ENCODE data around the gene CHRDL1. TPM values are rescaled to one million over a fixed set of nuclear protein-coding genes. Genes with fewer than 3 reads are reported as not detected.

CHRDL1 gene
- polyA plus RNA-seq, 1 of the 3 experiments (the other 2 are of a cell fraction) = 0.64 TPM

DNA sequence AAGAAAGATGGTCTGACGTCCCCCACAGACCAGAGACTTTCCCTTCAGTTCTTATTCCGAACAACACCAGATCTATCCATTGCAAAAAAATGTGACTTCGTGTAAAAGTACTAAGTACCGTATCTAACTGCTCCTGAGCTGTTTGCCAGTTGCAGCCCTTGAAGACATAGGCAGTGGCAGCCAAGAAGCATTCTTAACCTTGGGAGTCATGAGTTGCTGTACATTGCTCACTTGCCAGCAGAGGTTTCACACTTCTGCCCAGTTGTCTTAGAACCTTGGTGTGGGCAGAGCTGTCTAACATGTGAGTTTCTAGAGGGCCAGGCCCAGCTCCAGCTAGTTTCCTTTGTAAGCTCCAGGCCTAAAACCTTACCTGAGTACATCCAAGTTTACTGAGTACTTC, 10.5 kb upstream of the CHRDL1 start (continued):
- TF ChIP-seq RFX5 (IDR thresholded peaks at IDR 0.05; ENCODE audit: low read length) (no peak), POLR2AphosphoS5 (IDR thresholded peaks at IDR 0.05; ENCODE audit: low read depth, low read length) (no peak), SMC3 (IDR thresholded peaks at IDR 0.05; ENCODE audit: low read depth, low read length) (no peak), MAX (IDR thresholded peaks at IDR 0.05; ENCODE audit: low read depth) (no peak), RAD21 (IDR thresholded peaks at IDR 0.05; ENCODE audit: low read length) (no peak), ZBTB33 (IDR thresholded peaks at IDR 0.05; ENCODE audit: borderline replicate concordance, low read depth) (no peak), NFIC (IDR thresholded peaks at IDR 0.05; ENCODE audit: borderline replicate concordance) (no peak), EP300 (IDR thresholded peaks at IDR 0.05; ENCODE audit: borderline replicate concordance in 1 of 2, low read depth in 1 of 2, low read length in 1 of 2) (no peak), GABPA (IDR thresholded peaks at IDR 0.05; ENCODE audit: low read depth) (no peak), RXRA (IDR thresholded peaks at IDR 0.05; ENCODE audit: borderline replicate concordance, low read depth) (no peak), CHD2 (IDR thresholded peaks at IDR 0.05; ENCODE audit: low read length, partially characterized antibody) (no peak)

- CTCF ChIA-PET = interaction anchor here (1.0 kb wide), 1 partner anchor 9 kb away, joined by 3 read pairs; no protein-coding TSS in a partner anchor
- H4K20me1 ChIP-seq (ENCODE audit: insufficient read depth) = no peaks in the 10 kb centered on the region
- H3K4me3 ChIP-seq (ENCODE audit: low read depth in 2 of 2, low read length in 1 of 2) = no peak overlapping the region
- H3K4me1 ChIP-seq (ENCODE audit: control insufficient read depth in 1 of 2, insufficient read depth in 2 of 2, low read depth in 1 of 2, low read length in 1 of 2) = no peaks in the 10 kb centered on the region
- H3F3A ChIP-seq (replicated peaks; ENCODE audit: insufficient read depth) = no peaks in the 10 kb centered on the region
- no peaks in the 10 kb centered on the region for H3K36me3 ChIP-seq (replicated peaks in 1 of 2; ENCODE audit: control insufficient read depth in 1 of 2, insufficient read depth in 2 of 2, low read length in 1 of 2)
- H3K27me3 ChIP-seq (ENCODE audit: insufficient read depth) = no peaks in the 10 kb centered on the region; the same call in 1 of the 2 replicates
- no peaks in the 10 kb centered on the region for H3K9me2 ChIP-seq
- H3K79me2 ChIP-seq (ENCODE audit: insufficient read depth) = no peaks in the 10 kb centered on the region
- H3K4me2 ChIP-seq = no peak overlapping the region
- no peak overlapping the region for H3K27ac ChIP-seq (ENCODE audit: low read depth in 2 of 2, low read length in 1 of 2)
- no peak for DNase-seq
- TF ChIP-seq YY1 (IDR thresholded peaks at IDR 0.05; ENCODE audit: low read depth) = no peak
- no peak for TF ChIP-seq RFX5 (IDR thresholded peaks at IDR 0.05; ENCODE audit: low read length)
- TF ChIP-seq, protein P1, sequence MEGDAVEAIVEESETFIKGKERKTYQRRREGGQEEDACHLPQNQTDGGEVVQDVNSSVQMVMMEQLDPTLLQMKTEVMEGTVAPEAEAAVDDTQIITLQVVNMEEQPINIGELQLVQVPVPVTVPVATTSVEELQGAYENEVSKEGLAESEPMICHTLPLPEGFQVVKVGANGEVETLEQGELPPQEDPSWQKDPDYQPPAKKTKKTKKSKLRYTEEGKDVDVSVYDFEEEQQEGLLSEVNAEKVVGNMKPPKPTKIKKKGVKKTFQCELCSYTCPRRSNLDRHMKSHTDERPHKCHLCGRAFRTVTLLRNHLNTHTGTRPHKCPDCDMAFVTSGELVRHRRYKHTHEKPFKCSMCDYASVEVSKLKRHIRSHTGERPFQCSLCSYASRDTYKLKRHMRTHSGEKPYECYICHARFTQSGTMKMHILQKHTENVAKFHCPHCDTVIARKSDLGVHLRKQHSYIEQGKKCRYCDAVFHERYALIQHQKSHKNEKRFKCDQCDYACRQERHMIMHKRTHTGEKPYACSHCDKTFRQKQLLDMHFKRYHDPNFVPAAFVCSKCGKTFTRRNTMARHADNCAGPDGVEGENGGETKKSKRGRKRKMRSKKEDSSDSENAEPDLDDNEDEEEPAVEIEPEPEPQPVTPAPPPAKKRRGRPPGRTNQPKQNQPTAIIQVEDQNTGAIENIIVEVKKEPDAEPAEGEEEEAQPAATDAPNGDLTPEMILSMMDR (IDR thresholded peaks at IDR 0.05) = no peak
- no peak for TF ChIP-seq FOXM1 (IDR thresholded peaks at IDR 0.05; ENCODE audit: low read depth)
- TF ChIP-seq SMC3 (IDR thresholded peaks at IDR 0.05; ENCODE audit: low read depth, low read length) = no peak
- no peak for TF ChIP-seq GATA2 (CRISPR knock-in tag; IDR thresholded peaks at IDR 0.05)
- no peak for TF ChIP-seq FOXJ3 (CRISPR knock-in tag; IDR thresholded peaks at IDR 0.05)
- TF ChIP-seq RCOR1 (IDR thresholded peaks at IDR 0.05; ENCODE audit: low read length) = no peak
- TF ChIP-seq NRF1 (IDR thresholded peaks at IDR 0.05; ENCODE audit: low read depth, low read length) = no peak
- no peak for TF ChIP-seq TEAD4 (IDR thresholded peaks at IDR 0.05; ENCODE audit: borderline replicate concordance, insufficient read depth)
- no peak for TF ChIP-seq USF2 (IDR thresholded peaks at IDR 0.05; ENCODE audit: borderline replicate concordance, low read depth, low read length)
- no peak for TF ChIP-seq NFIC (IDR thresholded peaks at IDR 0.05; ENCODE audit: borderline replicate concordance)
- no peak for TF ChIP-seq JUND (IDR thresholded peaks at IDR 0.05)
- no peak for TF ChIP-seq MEF2A (IDR thresholded peaks at IDR 0.05; ENCODE audit: borderline replicate concordance, low read depth)
- TF ChIP-seq, protein P2, sequence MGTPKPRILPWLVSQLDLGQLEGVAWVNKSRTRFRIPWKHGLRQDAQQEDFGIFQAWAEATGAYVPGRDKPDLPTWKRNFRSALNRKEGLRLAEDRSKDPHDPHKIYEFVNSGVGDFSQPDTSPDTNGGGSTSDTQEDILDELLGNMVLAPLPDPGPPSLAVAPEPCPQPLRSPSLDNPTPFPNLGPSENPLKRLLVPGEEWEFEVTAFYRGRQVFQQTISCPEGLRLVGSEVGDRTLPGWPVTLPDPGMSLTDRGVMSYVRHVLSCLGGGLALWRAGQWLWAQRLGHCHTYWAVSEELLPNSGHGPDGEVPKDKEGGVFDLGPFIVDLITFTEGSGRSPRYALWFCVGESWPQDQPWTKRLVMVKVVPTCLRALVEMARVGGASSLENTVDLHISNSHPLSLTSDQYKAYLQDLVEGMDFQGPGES (IDR thresholded peaks at IDR 0.05; ENCODE audit: low read depth, low read length) = no peak
- no peak overlapping the region for H3K9ac ChIP-seq
- POLR2A ChIA-PET = no interaction called here
- 5% methylated on average over 1 of the region's 1 CpG for WGBS (ENCODE audit: low lambda C conversion rate)
- H2AFZ ChIP-seq (ENCODE audit: low read depth) = no peak overlapping the region
- H3K9me3 ChIP-seq = no peaks in the 10 kb centered on the region
These were observed 9.7 kb upstream of the CHRDL1 start for GRCh38 chrX:110805303-110805702.
